Posterior vena cava (tissue), 2 donors: ENCODE measurements around the gene L3MBTL4. TPM values are rescaled to one million over a fixed set of nuclear protein-coding genes. Genes with fewer than 3 reads are reported as not detected.

Experiments
- DNase-seq: peaks from one replicate; pipeline ENCODE4 v3.0.0-alpha.2; 2020; ENCODE audit warnings: low spot score
- intact Hi-C, 2 donors: fragments of 100-400 bp; cut with DNase I; formaldehyde crosslinking; loops; one replicate each; pipeline versions ENCODE4 v1.14.1 to v1.14.2; 2022 to 2023
- total RNA-seq, 2 donors: library from RNA; stranded (reverse); fragmentation: NEBNext Ultra II Directional; extraction: Animal tissue kit (Norgen Biotek cat#: 25700); gene quantifications; one replicate each; pipeline ENCODE4 v1.2.1, GENCODE V29; 2021
- donor health status: DM: yes; HTN: yes; CAD: no.
- donor health status: DM: yes; HTN: yes; CAD: no.

The L3MBTL4 gene
- total RNA-seq, 2 donors from 2014 or later: 10.5 to 17.6 TPM

- no peak for DNase-seq
- intact Hi-C loops: no loop called here
These were observed 391.2 kb downstream of the L3MBTL4 start for GRCh38 chr18:6023551-6023950.

GRCh38 chr18:6022845-6023244 is 391.9 kb downstream of the L3MBTL4 start:
- intact Hi-C loops: no loop called here
- no peak for DNase-seq

GRCh38 chr18:6022074-6022444 is 392.7 kb downstream of the L3MBTL4 start:
- no peak for DNase-seq
- intact Hi-C loops: no loop called here

- DNase-seq: no peak
- intact Hi-C loops: no loop called here
These were observed 393.2 kb downstream of the L3MBTL4 start for GRCh38 chr18:6021306-6022073.

- intact Hi-C loops: no loop called here
- DNase-seq: no peak
These were observed 396.0 kb downstream of the L3MBTL4 start for GRCh38 chr18:6018671-6019070.

- intact Hi-C loops: no loop called here
- DNase-seq: no peak
These were observed 397.5 kb downstream of the L3MBTL4 start for GRCh38 chr18:6017171-6017570.

- intact Hi-C loops: no loop called here
- DNase-seq: no peak
These were observed 399.3 kb downstream of the L3MBTL4 start for GRCh38 chr18:6015364-6015763.

GRCh38 chr18:6013171-6013810 is 401.4 kb downstream of the L3MBTL4 start:
- intact Hi-C loops: no loop called here
- no peak for DNase-seq

- intact Hi-C loops: no loop called here
- no peak for DNase-seq
These were observed 403.8 kb downstream of the L3MBTL4 start for GRCh38 chr18:6010921-6011320.

- no peak for DNase-seq
- intact Hi-C loops: no loop called here
These were observed 404.4 kb downstream of the L3MBTL4 start for GRCh38 chr18:6010284-6010683.

GRCh38 chr18:6009756-6010155 is 405.0 kb downstream of the L3MBTL4 start:
- no peak for DNase-seq
- intact Hi-C loops: no loop called here

GRCh38 chr18:6004683-6005082 is 410.0 kb downstream of the L3MBTL4 start:
- intact Hi-C loops: no loop called here
- no peak for DNase-seq

- intact Hi-C loops: no loop called here
- DNase-seq: no peak
These were observed 410.6 kb downstream of the L3MBTL4 start for GRCh38 chr18:6004119-6004518.

GRCh38 chr18:6001867-6002266 is 412.8 kb downstream of the L3MBTL4 start:
- intact Hi-C loops: no loop called here
- no peak for DNase-seq

- DNase-seq: no peak
- intact Hi-C loops: no loop called here
These were observed 415.8 kb downstream of the L3MBTL4 start for GRCh38 chr18:5998907-5999306.

- intact Hi-C loops: no loop called here
- DNase-seq: no peak
These were observed 416.4 kb downstream of the L3MBTL4 start for GRCh38 chr18:5998166-5998881.

GRCh38 chr18:5997361-5997760 is 417.4 kb downstream of the L3MBTL4 start:
- intact Hi-C loops: no loop called here
- DNase-seq: no peak

GRCh38 chr18:5995626-5996025 is 419.1 kb downstream of the L3MBTL4 start:
- intact Hi-C loops: no loop called here
- no peak for DNase-seq

GRCh38 chr18:5993938-5994337 is 420.8 kb downstream of the L3MBTL4 start:
- no peak for DNase-seq
- intact Hi-C loops: no loop called here

GRCh38 chr18:5992381-5992780 is 422.3 kb downstream of the L3MBTL4 start:
- DNase-seq: no peak
- intact Hi-C loops: no loop called here

- intact Hi-C loops: no loop called here
- no peak for DNase-seq
These were observed 427.5 kb downstream of the L3MBTL4 start for GRCh38 chr18:5987249-5987648.
